GM19035 (cell line): Measurements from ENCODE around the gene PTPDC1.

Experiments
- ATAC-seq: cut with Tn5 transposase; IDR thresholded peaks from one replicate; pipeline ENCODE4 v1.9.1; 2021; ENCODE audit not compliant: unreplicated experiment

Gene PTPDC1, protein sequence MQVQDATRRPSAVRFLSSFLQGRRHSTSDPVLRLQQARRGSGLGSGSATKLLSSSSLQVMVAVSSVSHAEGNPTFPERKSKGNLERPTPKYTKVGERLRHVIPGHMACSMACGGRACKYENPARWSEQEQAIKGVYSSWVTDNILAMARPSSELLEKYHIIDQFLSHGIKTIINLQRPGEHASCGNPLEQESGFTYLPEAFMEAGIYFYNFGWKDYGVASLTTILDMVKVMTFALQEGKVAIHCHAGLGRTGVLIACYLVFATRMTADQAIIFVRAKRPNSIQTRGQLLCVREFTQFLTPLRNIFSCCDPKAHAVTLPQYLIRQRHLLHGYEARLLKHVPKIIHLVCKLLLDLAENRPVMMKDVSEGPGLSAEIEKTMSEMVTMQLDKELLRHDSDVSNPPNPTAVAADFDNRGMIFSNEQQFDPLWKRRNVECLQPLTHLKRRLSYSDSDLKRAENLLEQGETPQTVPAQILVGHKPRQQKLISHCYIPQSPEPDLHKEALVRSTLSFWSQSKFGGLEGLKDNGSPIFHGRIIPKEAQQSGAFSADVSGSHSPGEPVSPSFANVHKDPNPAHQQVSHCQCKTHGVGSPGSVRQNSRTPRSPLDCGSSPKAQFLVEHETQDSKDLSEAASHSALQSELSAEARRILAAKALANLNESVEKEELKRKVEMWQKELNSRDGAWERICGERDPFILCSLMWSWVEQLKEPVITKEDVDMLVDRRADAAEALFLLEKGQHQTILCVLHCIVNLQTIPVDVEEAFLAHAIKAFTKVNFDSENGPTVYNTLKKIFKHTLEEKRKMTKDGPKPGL

DNA sequence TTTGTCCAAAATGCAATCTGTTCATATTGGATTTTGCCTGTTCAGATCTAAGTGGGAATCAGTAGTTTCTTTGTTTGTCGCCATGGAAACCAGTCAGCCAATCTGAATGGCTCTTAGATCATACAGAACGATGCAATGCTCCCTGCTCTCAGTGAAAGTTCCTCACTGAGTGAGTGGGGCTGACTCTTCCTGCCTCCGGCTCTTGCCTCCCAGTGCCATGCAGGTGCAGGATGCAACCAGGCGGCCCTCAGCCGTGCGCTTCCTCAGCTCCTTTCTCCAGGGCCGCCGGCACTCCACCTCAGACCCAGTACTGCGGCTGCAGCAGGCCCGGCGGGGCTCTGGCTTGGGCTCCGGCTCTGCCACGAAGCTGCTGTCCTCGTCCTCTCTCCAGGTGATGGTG, at the start of gene PTPDC1:
Gene PTPDC1 (plus strand): TSS at position 151 of the 400 bp plus-strand sequence. CDS start 67 bp downstream, at position 218.
- ATAC-seq: no peak

DNA sequence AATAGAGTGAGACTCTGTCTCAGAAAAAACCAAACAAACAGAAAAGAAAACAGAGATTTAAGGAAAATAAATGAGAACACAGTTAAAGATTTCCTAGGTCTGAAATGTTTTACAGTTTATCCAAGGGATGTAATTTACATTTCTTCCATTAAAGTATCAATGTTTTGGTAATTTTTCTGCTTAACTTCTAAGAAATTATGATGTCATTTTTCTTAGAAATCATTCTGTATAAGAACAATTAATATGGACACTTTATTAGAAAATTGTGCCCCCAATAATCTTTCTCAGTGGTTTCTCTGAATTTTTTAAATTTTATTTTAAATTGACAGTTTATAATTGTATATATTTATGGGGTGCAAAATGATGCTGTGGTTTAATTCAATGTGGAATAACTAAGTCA, 49.8 kb upstream of the PTPDC1 start:
- no peak for ATAC-seq

DNA sequence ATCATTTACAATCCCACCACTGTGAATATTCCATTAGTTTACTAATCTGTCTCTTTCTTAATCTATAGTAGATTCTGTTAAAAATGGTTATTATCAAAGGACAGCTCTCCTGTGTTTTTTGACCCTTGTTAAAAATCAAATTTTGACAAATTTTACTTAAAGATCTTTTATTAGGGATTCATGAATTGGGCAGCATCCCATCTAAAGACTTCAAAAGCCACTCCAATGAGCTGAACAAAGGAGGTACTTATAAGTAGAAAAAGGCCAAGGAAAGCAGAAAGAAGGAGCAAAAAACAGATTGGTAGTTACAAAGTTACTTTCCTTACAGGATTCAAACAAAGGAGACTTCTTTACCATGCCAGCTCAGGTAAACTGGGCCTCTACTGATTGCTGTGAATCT, 44.5 kb upstream of the PTPDC1 start:
- no peak for ATAC-seq

DNA sequence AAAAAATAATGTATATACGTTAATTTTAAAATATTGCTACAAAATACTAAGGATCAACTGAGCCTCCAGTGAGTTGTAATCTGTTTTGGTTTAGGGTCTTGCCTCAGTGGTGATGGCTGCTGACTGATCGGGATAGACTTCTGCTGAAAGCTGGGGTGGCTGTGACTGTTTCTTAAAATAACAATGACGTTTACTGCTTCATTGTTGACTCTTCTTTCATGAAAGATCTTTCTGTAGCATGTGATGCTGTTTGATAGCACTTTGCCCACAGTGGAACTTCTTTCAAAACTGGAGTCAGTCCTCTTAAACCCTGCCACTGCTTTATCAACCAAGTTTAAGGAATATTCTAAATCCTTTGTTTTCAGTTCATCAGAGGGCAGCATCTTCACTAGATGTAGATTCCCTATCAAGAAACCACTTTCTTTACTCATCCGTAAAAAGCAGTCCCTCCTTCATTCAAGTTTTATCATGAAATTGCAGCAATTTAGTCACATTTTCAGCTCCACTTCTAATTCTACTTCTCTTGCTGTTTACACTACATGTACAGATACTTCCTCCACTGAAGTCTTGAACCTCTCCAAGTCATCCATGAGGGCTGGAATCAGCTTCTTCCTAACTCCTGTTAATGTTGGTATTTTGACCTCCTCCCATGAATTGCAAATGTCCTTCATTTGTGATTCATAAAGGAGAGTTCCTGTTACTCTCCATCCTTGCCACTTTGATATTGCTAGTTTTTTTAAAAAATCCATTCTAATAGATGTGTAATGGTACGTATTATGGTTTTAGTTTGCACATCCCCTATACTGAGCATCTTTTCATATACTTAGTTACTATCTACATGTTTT, 41.5 kb upstream of the PTPDC1 start:
- ATAC-seq: no peak

DNA sequence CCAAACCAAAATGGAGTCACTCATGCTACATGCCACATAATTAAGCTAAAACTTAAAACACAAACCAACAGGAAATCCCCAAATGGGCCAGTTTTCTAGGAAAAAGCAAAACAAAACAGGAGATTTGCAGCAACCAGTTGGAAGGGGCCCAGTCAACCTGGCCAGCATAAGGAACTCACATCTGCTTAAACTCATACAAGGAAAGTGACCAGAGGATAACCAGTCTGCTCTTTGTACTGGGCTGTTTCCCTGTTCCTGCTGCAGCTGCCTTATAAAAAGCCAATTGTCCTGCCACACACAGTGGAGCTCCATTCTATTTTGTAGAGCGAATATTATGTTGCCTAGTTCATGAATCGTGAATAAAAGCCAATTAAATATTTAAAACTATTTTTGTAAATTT, 29.5 kb upstream of the PTPDC1 start:
- ATAC-seq: no peak

- ATAC-seq: no peak
These were observed 27.8 kb upstream of the PTPDC1 start for GRCh38 chr9:94056442-94056974.

DNA sequence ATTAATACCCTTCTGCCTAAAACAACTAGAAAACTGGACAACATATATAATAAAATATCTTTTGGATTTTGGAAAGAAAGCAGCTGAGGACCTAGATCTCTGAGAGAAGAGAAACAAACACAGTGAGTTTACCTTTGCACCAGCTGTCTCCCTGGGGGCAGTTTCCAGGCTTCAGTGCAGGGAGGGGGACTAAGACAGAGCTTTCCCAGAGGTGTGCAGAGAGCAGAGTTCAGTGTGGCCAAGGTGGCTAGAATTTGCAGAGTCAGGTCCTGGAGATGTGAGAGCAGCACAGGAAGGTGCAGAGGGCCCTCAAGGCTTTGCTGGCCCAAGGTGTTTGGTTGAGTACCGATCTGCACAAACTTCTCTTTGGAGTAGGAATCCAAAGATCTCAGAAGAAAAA, 26.3 kb upstream of the PTPDC1 start:
- ATAC-seq: no peak

DNA sequence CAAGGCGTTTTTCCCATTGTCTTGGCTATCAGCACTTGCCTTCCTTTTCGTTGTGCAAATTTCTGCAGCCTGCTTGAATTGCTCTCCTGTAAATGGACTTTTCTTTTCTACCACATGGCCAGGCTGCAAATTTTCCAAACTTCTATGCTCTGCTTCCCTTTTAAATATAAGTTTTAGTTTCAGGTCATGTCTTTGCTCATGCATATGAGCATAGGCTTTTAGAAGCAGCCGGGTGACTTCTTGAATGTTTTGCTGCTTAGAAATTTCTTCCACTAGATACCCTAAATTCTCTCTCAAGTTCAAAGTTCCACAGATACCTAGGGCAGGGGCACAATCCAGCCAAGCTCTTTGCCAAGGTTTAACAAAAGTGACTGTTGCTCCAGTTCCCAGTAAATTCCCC, 22.4 kb upstream of the PTPDC1 start:
- ATAC-seq: no peak

DNA sequence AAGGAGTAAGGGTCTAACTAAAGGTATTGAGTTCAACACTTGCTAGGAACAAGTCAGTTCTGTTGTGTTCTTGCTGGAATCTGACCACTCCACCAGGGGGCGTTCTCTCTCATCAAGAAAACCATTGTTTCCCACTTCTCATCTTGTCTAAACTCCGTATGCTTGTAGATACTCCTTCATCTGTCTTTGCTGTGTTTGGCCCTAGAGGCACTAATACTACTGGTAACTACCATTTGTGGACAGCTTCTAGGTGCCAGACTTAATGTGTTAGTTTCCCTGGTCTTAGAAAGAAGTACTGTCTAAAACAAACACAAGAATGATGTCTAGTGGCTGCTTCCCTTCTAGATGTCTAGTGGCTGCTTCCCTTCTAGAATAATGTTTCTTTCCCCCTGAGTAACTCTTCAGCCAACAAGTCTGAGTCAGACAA, 18.7 kb upstream of the PTPDC1 start:
- ATAC-seq: no peak

GRCh38 chr9:94068257-94068656, 16.0 kb upstream of the PTPDC1 start:
- no peak for ATAC-seq

GRCh38 chr9:94076557-94076956, 7.7 kb upstream of the PTPDC1 start:
- no peak for ATAC-seq

DNA sequence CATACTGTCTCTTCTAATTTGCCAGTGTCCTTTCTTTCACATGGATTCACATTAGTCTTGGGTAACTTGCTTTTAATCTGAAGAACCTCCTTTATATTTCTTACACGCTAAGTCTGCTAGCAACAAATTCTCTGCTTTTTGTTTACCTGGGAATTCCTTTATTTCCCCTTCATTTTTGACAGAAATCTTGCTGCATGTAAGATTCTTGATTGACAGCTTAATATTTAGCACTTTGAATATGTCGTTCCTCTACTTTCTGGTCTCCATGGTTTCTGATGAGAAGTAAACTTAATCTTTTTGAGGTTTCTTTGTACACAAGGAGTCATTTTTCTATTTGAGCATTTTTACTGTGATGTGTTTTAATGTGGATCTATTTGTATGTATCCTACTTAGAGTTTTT, 6.2 kb upstream of the PTPDC1 start:
- no peak for ATAC-seq

DNA sequence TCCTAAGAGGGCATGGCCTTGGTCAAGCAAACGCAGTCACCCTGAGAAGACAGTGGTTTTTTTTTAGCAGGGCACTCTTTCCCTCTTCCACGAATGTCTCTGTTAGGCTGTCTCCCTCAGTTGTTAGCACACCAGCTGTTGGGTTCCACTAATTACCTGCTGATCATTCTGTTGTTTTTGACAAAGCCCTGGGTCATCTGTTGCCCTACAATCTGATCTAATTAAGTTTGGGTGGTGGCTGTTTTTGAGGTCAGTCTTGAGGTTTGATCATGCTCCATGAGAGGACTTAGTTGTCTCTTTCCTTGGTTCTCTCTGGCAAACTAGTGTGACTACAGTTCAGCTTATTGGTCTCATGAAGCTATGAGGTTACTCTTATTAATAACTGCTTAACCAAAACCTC, 5.0 kb upstream of the PTPDC1 start:
- ATAC-seq: no peak

DNA sequence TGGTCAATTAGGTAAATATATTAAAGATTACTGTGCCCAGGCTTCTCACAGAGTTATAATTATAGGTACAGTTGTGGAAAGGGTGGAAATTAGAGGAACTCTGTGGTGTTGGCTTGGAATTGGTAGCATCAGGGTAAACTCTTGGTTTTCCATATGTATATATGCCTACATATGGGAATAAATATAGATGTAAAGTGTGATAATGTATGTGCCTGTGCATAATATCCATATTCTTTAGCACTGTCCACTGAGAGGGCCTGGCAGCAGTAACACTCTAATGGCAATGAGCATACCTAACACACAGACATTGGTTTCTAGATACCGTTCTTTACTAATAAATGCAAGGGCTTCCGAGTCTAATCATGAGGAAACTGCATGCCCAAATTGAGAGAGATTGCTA, 4.0 kb upstream of the PTPDC1 start:
- no peak for ATAC-seq

DNA sequence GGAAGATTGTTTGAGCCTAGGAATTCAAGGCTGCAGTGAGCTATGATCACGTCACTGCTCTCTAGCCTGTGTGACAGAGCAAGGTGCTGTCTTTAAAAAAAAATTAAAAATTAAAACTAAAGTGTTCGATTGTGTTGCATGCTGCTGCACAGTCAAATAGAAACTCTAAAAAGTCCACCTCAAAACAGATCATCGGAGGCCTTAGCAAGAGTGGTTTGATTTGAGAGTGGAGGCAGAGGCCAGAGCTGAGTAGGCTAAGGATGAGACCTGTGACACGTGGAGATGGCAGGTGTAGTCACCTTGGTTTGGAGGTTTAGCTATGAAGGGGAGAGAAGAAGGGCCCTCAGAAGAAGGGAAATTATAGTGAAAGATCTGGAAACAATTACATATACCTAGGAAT, 2.8 kb upstream of the PTPDC1 start:
- ATAC-seq: no peak

DNA sequence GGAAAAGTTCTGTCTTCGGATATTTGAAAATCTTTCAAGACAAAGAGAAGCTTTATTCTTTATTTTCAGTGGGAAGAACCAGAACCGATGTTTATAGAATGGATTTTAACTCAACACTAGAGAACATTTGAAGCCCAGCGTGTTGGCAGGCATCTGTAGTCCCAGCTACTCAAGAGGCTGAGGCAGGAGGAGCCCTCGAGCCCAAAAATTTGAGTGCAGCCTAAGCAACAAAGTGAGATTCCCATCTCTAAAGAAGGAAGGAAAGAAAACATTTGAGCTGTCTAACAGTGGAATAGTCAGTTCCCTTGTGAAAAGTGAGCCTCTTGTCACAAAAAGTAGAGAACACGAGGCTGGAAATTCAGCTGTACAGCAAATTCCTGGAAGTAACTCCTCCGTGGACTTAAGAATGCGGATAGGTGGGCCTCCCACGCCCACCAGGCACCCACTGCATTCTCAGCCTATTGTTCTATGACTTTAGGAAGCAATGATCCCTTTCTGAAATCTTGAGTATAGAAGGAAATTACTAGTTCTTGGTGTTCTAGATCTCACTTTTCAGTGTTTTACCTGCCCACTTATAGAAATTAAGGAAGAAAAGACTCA, 2.3 kb upstream of the PTPDC1 start:
- no peak for ATAC-seq

DNA sequence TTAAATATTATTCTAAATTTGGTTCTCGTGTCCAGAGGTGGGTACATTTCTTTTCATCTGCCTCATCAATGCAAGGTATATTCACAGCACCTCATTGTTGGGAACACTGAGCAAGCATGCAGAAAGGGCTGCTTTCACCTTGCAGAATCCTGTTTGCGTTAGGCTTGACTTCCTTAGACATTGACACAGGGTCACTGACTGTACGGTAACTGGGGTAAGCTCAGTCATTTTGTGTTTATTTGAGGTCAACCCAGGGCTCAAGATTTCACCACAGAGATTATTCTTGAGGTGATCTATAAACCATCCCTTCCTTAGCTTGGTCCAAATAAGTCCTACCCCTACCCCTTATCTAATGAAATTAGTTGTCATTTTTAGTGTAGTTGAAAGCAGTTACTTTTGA, 1.7 kb upstream of the PTPDC1 start:
- no peak for ATAC-seq

DNA sequence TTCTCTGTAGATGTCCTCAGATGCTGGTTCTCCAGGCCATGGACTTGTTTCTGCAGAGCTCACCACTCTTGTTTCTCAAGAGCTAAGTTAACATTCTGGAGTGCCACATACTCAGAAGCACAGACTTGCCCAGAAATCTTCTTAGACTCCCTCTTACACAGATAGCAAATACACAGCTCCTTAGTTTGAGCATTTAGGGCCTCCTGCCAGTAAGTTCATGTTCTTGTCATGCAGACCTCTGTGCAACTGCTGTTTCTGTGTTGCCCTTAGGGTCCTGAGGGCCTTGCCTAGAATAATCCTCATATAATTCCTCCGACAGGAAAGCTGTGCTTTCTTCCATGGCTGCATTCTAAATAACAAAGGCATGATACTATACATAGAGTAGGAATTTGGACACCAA, 1.3 kb upstream of the PTPDC1 start:
- no peak for ATAC-seq

DNA sequence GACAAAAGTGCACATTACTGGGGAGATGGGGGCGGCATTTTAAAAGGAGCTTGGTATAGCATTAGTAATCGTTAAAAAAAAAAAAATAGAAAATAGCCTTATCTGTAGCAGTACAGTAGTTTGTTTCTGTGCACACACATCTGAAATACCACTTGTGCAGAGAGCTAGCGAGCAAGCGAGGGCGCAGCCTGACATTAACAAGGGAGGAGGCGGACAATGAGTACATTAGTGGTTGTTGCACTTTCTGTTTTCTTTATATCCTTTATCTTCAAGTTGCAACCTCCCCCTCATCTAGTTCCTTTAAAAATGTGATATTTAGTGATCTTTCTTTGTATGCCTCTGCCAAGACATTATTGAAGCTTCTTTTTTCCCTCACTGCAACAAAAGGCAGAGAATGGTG, 880 bp upstream of the PTPDC1 start:
- ATAC-seq: no peak

DNA sequence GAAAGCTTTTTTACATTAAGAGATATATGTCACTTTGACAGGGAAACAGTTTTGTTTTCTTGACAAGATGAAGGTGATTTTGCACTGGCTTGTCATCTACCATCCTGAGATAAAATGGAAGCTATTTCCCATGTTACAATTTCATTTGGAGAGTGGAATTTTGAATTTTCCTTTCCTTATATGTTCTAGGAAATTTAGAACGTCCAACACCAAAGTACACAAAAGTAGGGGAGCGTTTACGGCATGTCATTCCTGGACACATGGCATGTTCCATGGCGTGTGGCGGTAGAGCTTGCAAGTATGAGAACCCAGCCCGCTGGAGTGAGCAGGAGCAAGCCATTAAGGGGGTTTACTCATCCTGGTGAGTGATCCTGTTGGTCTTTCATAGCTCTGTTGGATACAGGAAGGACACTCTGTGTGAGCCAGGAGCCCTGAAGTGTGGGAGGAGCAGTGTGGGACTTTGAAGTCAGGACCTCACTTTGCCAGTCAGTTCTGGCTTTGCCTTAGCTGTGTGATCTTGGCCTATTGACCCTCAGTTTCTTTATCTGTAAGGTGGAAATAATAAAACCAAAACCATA, 887 bp downstream of the PTPDC1 start:
- ATAC-seq: no peak
